ENCODE measurements around the gene C13orf46. TPM values are rescaled to one million over a fixed set of nuclear protein-coding genes. Genes with fewer than 3 reads are reported as not detected.
A peak's percentile ranks its signal among the peaks of the same experiment; 100 is the strongest.

The C13orf46 gene
- total RNA-seq, 1 donor from 2014 or later = not detected

GRCh38 chr13:114018461-114019055, 44.7 kb upstream of the C13orf46 start:
- no peaks in the 10 kb centered on the region for H3K27me3 ChIP-seq
- Mint-ChIP-seq H3K27ac (no peak overlapping the region), H3K36me3 (peaks cover 7% of the 10 kb centered on the region), H3K4me3 (no peak overlapping the region), H3K4me1 (peaks cover 7% of the 10 kb centered on the region), H3K9me3 (no peaks in the 10 kb centered on the region), H3K27me3 (ENCODE audit: insufficient read depth, low read depth) (peaks cover 7% of the 10 kb centered on the region)
- H3K79me2 ChIP-seq (ENCODE audit: low read depth) = no peaks in the 10 kb centered on the region
- no peaks in the 10 kb centered on the region for H3F3A ChIP-seq (ENCODE audit: low read depth)
- no peak for DNase-seq (ENCODE audit: low spot score)
- H3K4me1 ChIP-seq = no peaks in the 10 kb centered on the region
- no peaks in the 10 kb centered on the region for H4K20me1 ChIP-seq (ENCODE audit: low read depth)
- no peak overlapping the region for H3K4me2 ChIP-seq
- no peaks in the 10 kb centered on the region for H3K9me3 ChIP-seq (ENCODE audit: low read depth)
- no peak overlapping the region for H2AFZ ChIP-seq (replicated peaks)
- H3K36me3 ChIP-seq = no peaks in the 10 kb centered on the region
- no peak for TF ChIP-seq CTCF (IDR thresholded peaks at IDR 0.05)
- TF ChIP-seq EZH2phosphoT487 (IDR thresholded peaks at IDR 0.05) = no peak
- no peak for TF ChIP-seq EZH2 (IDR thresholded peaks at IDR 0.05)
- H3K9ac ChIP-seq = no peak overlapping the region
- no peak overlapping the region for H3K27ac ChIP-seq
- H3K4me3 ChIP-seq = no peak overlapping the region

GRCh38 chr13:114017966-114018365, 44.1 kb upstream of the C13orf46 start:
- Mint-ChIP-seq H3K36me3 (peaks cover 7% of the 10 kb centered on the region), H3K9me3 (no peaks in the 10 kb centered on the region), H3K27me3 (ENCODE audit: insufficient read depth, low read depth) (peaks cover 7% of the 10 kb centered on the region), H3K4me3 (no peak overlapping the region), H3K27ac (no peak overlapping the region), H3K4me1 (peaks cover 7% of the 10 kb centered on the region)
- H3K9me3 ChIP-seq (ENCODE audit: low read depth) = no peaks in the 10 kb centered on the region
- no peak for DNase-seq (ENCODE audit: low spot score)
- no peak overlapping the region for H3K27ac ChIP-seq
- no peaks in the 10 kb centered on the region for H3K79me2 ChIP-seq (ENCODE audit: low read depth)
- H3K27me3 ChIP-seq = no peaks in the 10 kb centered on the region
- no peak overlapping the region for H3K4me3 ChIP-seq
- H3K36me3 ChIP-seq = no peaks in the 10 kb centered on the region
- H2AFZ ChIP-seq (replicated peaks) = no peak overlapping the region
- H3K4me2 ChIP-seq = no peak overlapping the region
- H4K20me1 ChIP-seq (ENCODE audit: low read depth) = no peaks in the 10 kb centered on the region
- no peaks in the 10 kb centered on the region for H3F3A ChIP-seq (ENCODE audit: low read depth)
- no peak overlapping the region for H3K9ac ChIP-seq
- TF ChIP-seq EZH2 (IDR thresholded peaks at IDR 0.05) = no peak
- no peak for TF ChIP-seq EZH2phosphoT487 (IDR thresholded peaks at IDR 0.05)
- H3K4me1 ChIP-seq = no peaks in the 10 kb centered on the region

- Mint-ChIP-seq H3K27me3 (ENCODE audit: insufficient read depth, low read depth) (peaks cover 7% of the 10 kb centered on the region), H3K36me3 (peaks cover 7% of the 10 kb centered on the region), H3K4me1 (peaks cover 7% of the 10 kb centered on the region), H3K27ac (peak overlapping the region; percentile 90), H3K9me3 (no peaks in the 10 kb centered on the region), H3K4me3 (no peak overlapping the region)
- peak; percentile 45 for DNase-seq (ENCODE audit: low spot score)
- TF ChIP-seq EZH2 (IDR thresholded peaks at IDR 0.05) (no peak), CTCF (IDR thresholded peaks at IDR 0.05) (peak; percentile 47), EZH2phosphoT487 (IDR thresholded peaks at IDR 0.05) (no peak)
- H3F3A ChIP-seq (ENCODE audit: low read depth) = no peaks in the 10 kb centered on the region
- no peak overlapping the region for H3K9ac ChIP-seq
- no peak overlapping the region for H3K27ac ChIP-seq
- no peak overlapping the region for H2AFZ ChIP-seq (replicated peaks)
- H3K4me1 ChIP-seq = no peaks in the 10 kb centered on the region
- no peaks in the 10 kb centered on the region for H3K27me3 ChIP-seq
- H4K20me1 ChIP-seq (ENCODE audit: low read depth) = no peaks in the 10 kb centered on the region
- H3K4me3 ChIP-seq = no peak overlapping the region
- no peaks in the 10 kb centered on the region for H3K79me2 ChIP-seq (ENCODE audit: low read depth)
- H3K4me2 ChIP-seq = no peak overlapping the region
- H3K9me3 ChIP-seq (ENCODE audit: low read depth) = no peaks in the 10 kb centered on the region
- H3K36me3 ChIP-seq = no peaks in the 10 kb centered on the region
Measured at GRCh38 chr13:114017028-114017630, 43.3 kb upstream of the C13orf46 start.
